Neural progenitor cell (in vitro differentiated cells): ENCODE results near the gene SLC5A8.

ENCODE experiments used
- CTCF ChIP-seq: fragments of 200-600 bp; sonication (generic); IDR thresholded peaks from 2 replicates; pipeline ENCODE4 v1.5.1; 2017; ENCODE audit warnings: antibody characterized with exemption, mild to moderate bottlenecking
- EZH2 ChIP-seq: fragments of 200-600 bp; sonication (generic); IDR thresholded peaks from 2 replicates; pipeline ENCODE4 v1.6.1; 2017; ENCODE audit warnings: antibody characterized with exemption, mild to moderate bottlenecking, moderate library complexity
- EZH2phosphoT487 ChIP-seq: fragments of 200-600 bp; sonication (generic); IDR thresholded peaks from 2 replicates; pipeline ENCODE4 v1.6.1; 2017; ENCODE audit warnings: antibody characterized with exemption

- TF ChIP-seq EZH2phosphoT487 (no peak), CTCF (peak; percentile 24), EZH2 (no peak)
These were observed 101.9 kb downstream of the SLC5A8 start for GRCh38 chr12:101108130-101108529.
